NCI-H2107 treated with DMSO at 0.1 percent for 48 hours (cell line): ENCODE data around the gene RHAG.
A peak's percentile ranks its signal among the peaks of the same experiment; 100 is the strongest.
"Not testable (repeated sequence)": the region's sequence is repeated elsewhere in the genome, so short reads cannot be mapped to it uniquely, and the experiment has no call there.

Source experiments
- DNase-seq: peaks from one replicate; lab custom pipeline; 2025; ENCODE audit not compliant: unreplicated experiment; lab: John Stamatoyannopoulos, UW

The RHAG gene

DNA sequence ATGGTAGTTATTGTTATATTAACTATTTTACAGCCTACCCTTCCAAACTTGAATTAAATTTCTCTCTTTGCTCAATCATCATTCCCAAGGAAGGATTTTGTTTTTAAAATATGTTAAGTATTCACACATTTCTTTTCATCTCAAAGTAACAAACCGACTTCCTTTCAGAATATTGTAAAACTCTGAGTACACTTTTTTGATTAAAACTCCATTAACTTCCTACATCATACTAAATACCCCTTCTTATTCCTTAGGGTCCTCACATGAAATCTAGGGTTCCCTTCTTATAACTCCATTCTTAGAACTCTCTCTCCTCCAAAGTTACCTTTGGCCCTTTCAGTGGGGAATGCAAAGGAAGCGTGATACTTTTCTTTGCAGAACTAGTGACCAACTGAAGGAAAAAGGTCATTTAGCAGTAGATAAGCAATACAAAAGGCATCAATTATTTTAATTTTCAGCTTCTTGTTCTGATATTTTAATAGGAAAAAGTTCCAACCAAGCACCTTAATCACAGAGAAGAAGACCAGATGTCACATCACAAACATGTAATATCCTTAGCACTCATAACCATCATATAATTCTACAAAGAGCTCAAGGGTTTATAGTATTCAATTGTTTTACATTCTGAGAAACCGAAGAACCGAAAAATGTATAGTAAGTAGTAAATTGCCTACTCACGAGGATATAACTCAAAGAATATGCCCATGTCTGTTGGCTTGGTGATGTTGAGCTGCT is 494 bp downstream of the RHAG start:
- no peak for DNase-seq

DNA sequence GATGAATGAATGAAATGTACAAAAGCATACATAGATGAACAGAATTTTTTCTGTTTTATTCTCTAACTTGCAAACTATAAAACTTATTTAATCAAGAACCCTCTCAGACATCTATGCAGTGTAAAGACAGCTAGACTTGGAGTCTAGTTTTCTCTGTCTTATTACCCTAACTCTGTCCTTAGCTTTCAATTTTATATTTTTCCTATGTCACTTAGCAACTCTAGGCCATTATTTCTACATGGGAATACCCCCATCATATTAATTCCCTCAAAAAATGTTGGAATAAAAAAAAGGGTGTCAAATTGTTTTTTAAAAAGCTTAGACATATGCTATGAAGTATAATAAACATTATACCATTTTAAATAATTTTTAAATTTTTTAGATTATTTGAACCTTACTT is 1.2 kb downstream of the RHAG start:
- no peak for DNase-seq

DNA sequence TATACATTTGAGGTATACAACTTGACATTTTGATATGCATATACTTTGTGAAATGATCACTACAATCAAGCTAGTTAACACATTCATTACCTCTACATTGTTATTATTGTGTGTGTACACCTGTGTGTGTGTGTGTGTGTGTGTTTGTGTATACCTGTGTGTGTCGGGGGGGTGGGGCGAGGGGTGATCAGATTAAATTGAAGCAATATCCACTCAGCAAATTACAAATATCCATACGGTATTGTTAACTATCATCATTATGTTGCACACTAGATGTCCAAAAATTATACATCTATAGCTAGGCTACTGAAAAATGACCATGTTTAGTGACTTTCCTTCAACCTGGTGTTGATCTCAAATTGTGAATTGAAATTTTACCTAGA is 1.8 kb downstream of the RHAG start:
- no peak for DNase-seq

DNA sequence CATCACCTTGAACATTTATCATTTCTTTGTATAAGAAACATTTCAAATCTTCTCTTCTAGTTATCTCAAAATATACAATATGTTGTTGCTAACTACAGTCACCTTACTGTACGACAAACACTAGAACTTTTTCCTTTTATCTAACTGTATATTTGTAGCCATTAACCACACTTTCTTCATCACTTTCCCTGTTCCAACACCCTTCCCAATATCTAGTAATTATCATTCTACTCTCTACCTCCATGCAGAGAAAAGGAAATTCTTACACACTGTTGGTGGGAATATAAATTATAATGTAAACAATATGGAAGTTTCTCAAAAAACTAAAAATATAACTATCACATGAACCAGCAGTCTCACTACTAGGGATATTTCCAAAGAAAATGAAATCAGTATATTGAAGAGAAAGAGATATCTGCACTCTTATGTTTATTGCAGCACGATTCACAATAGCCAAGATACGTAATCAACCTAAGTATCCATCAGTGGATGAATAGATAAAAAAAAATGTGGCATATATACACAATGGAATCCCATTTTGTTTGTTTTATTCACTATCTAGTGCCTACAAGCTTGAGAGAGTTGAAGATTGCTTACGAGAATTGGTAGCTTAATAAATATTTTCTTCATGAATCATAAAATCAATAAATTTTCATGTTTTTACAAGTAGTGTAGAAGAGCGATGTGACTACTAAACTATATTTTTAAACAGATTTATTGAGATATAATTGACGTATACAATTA is 2.4 kb downstream of the RHAG start:
- DNase-seq, result no peak

DNA sequence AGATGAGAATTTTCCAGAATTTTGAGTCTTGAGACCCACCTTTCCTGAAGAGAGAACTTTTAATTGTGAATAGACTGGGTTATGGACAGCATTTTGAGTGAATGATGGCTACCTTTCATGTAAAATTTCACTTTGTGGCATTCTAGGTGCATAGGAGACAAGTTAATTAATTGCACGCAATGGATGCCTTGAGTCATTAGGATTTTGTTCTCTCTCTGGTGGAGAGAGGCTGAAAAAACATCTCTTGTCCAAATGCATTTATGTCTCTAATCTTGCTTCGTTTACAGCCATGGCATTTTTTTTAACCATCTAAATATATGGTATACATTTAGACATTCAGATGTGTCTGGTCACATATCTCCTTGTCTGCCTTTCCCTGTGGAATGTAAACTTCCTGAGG is 3.1 kb downstream of the RHAG start:
- DNase-seq, result no peak

DNA sequence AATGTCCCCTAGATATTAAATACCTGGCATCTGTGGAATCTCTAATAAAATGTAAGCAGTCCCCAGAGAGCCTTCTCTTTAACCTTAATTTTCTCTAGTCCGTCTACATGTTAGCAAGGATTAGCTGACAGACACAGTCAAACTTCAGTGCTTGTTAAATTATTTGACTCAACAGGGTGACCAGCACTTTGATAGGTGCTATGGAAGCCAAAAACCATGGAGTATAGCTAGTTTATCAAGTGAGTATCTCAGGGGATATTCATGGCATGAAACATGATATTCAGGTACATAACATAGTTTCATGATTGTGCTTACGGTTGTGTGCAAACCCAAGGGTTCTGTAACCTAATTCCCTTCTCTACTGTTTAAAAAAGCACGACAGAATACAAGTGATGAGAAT is 3.9 kb downstream of the RHAG start:
- no peak for DNase-seq

DNA sequence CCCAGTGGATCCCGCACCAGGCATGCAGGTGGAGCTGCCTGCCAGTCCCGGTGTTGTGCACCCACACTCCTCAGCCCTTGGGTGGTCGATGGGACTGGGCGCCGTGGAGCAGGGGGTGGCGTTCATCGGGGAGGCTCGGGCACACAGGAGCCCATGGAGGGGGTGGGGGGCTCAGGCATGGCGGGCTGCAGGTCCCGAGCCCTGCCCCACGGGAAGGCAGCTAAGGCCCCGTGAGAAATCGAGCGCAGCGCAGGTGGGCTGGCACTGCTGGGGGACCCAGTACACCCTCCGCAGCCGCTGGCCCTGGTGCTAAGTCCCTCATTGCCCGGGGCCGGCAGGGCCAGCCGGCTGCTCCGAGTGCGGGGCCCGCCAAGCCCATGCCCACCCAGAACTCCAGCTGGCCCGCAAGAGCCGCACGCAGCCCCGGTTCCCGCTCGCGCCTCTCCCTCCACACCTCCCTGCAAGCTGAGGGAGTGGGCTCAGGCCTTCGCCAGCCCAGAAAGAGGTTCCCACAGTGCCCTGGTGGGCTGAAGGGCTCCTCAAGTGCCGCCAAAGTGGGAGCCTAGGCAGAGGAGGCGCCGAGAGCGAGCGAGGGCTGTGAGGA is 7.1 kb downstream of the RHAG start:
- DNase-seq, result not testable (repeated sequence)

DNA sequence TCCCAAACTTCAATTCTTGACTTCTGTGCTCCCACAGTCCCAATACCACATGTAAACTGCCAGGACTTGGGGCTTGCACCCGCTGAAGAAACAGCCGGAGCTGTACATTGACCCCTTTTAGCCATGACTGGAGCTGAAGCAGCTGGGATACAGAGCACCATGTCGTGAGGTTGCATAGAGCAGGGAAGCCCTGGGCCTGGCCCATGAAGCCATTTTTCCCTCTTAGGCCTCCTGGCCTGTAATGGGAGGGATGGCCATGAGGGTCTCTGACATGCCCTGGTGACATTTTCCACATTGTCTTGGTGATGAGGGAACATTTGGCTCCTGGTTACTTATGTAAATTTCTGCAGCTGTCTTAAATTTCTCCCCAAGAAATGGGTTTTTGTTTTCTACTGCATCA is 9.8 kb downstream of the RHAG start:
- no peak for DNase-seq

DNA sequence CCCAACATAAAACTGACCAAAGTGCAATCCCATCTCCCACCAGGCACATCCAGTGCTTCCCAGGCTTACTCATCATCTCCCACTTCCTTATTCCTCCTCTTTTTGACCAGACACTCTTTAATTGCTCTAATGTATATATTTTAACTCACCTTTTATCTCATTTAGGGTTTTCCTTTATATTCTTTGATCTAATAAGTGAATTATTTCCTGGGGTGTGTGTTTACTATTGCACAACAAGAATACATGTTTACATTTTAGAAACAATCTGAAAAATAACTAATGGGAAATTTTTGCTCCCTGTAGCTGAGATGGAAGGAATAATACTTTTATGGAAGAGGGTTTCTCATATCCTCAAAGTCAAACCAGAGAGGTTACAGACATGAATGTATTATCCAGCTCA is 18.4 kb downstream of the RHAG start:
- no peak for DNase-seq

DNA sequence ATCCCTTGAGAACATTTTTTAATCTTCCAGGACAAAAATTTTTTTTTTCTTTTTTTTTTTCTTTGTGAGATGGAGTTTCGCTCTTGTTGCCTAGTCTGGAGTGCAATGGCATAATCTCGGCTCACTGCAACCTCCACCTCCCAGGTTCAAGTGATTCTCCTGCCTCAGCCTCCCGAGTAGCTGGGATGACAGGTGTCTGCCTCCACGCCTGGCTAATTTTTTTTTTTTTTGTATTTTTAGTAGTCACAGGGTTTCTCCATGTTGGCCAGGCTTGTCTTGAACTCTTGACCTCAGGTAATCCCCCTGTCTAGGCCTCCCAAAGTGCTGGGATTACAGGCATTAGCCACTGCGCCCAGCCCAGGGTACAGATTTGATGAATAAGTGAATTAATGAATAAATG is 22.5 kb downstream of the RHAG start:
- not testable (repeated sequence) for DNase-seq

DNA sequence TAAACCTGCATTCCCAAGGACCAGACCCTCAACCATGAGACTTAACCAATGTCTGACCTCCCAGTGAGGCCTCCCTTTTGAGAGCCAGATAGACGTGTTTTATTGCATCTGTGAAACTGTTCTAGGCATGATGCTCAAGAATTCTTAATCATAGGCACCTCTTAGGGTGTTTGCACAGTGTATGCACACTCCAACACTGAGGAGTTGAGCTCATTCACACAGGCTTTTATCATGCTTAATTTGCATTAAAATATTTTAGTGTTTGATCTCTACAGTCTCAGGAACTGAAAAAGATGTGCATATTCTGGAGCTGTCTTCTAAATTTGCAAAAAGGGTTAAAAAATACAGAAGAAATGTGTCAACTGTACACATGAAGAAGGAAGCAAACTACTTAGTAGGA is 27.4 kb downstream of the RHAG start:
- DNase-seq, result no peak

DNA sequence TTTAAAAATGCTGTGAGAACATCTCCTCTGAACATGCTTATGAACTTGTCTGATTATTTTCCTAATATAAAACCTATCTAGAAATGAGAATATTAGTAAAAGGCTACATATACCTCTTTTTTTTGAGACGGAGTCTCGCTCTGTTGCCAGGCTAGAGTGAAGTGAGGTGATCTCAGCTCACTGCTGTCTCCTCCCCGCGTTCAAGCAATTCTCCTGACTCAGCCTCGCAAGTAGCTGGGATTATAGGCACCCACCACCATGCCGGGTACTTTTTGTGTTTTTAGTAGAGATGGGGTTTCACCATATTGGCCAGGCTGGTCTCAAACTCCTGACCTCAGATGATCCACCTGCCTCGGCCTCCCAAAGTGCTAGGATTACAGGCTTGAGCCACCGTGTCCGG is 28.4 kb downstream of the RHAG start:
- DNase-seq, result not testable (repeated sequence)

DNA sequence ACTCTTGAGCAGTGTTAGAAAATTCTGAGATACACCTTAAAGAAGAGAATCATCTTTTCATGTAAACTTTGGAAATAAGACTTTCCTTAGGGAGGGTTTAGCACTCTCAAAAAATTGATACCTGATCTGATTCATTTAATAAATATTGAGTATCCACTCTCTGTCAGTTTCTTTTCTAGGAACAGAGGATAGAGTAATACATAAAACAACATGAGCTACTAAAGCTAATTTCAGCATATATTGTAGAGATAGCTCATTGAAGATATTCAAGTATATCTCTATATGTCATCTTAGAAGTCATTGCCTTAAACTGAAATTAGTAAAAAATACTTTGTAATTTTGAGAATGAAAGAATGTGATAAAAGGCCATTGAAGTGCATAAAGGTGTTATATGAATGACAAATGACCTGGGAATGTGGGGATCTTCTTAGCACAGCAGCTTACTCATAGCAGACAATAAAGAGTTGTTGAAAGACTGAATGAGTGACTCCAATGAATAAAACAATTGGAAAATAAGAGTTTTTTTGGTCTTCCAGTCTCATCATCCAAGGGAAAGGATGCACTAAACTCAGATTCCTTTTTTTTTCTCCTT is 29.2 kb downstream of the RHAG start:
- no peak for DNase-seq

DNA sequence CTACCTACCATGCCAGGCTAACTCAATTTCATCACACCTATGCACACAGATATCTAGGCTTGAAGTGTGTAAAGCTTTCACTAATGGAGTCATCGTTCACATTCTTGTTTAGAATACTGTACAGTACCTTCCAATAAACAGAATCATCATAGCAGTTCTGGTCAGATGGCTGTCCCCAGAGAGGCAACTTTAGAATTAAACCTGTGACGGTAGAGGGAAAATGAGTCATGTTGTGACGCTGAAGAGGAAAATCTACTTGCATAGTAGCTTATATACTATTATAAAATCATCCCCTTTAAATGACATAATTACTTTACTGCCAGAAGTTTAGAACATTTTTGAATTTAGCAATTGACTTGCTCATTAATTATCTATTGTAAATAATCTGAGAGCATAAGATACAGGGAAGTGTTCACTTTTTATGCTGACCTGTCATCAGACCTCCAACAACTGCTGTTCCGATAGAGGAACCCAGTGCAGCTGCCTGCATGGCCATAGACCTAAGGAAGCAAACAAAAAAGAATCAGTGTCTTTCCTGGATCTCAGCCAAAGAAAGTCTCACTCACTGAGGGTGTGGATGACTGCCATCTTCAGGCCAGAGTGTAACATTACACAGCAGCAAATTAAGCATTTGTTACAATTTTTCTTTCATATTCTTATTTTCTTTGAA is 29.8 kb downstream of the RHAG start:
- peak; percentile 42 for DNase-seq

DNA sequence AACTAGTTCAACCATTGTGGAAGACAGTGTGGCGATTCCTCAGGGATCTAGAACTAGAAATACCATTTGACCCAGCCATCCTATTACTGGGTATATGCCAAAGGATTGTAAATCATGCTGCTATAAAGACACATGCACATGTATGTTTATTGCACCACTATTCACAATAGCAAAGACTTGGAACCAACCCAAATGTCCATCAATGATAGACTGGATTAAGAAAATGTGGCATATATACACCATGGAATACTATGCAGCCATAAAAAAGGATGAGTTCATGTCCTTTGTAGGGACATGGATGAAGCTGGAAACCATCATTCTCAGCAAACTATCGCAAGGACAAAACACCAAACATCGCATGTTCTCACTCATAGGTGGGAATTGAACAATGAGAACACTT is 32.6 kb downstream of the RHAG start:
- DNase-seq, result not testable (repeated sequence)

DNA sequence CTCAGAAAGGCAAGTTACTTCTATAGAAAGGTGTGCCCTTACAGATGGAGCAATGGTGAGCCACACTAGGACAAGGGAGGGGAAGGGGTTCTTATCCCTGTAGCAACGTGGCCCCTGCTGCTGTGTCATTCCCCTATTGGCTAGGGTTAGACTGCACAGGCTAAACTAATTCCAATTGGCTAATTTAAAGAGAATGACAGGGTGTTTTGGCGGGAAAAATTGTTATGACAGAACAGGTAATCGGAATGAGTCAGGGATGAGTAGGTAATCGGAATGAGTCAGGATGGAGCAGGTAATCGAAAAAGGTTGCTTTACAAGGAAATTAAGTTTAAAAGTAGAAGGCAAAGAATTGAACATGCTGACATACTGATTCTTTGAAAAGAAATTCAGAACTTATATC is 49.4 kb downstream of the RHAG start:
- DNase-seq, result not testable (repeated sequence)

DNA sequence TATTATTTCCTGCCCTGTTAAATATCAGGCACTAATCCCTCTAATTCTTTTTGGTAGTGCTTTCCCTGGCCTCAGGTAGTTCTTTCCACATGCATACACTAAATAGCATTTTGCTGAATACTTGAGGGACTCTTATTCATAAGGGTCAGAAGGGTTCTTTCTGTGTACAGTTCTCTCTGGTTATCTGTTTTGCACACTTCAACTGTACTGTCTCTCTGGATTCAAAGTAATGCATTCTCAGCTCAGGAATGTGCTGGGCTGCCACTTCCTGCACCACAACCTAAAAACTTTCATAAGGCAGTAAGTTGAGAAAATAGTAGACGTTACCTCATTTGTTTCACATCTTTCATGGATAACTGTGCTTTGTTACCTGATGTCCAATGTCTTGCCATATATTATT is 54.1 kb downstream of the RHAG start:
- no peak for DNase-seq

DNA sequence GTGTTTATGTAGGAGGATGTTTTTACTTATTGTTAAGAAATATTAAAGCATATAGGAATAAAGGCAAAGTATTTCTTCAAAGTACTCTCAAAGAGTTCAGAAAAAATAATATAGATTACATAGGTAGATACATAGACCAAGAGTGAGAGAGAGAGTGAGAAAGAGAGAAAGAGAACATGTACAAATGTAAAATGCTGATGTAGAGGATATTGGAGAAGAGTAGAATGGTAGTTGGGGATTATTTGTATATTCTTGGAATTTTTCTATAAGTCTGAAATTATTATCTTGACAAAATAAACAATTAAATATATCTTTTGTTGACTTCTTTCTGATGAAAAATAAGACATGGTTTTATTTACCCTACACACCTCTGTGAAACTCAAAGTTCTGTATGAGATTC is 57.0 kb downstream of the RHAG start:
- DNase-seq, result no peak

DNA sequence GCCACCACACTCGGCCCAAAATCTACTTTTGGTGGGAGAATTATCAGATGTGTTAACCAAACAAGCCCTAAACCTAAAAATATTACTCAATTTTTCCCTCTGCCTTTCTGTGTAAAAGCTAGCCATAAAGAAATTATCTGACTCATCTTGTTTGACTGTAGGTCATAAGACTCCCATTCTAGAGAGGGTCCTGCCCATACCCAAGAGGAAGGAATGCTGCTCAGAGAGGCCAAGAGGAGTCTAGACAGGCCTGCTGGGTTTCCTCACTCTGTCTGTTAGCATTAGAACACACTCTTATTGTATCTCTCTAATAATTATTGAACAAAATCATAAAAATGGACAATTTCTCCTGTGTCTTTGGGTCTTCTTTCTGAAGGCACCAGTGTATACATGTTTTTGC is 60.0 kb downstream of the RHAG start:
- no peak for DNase-seq

DNA sequence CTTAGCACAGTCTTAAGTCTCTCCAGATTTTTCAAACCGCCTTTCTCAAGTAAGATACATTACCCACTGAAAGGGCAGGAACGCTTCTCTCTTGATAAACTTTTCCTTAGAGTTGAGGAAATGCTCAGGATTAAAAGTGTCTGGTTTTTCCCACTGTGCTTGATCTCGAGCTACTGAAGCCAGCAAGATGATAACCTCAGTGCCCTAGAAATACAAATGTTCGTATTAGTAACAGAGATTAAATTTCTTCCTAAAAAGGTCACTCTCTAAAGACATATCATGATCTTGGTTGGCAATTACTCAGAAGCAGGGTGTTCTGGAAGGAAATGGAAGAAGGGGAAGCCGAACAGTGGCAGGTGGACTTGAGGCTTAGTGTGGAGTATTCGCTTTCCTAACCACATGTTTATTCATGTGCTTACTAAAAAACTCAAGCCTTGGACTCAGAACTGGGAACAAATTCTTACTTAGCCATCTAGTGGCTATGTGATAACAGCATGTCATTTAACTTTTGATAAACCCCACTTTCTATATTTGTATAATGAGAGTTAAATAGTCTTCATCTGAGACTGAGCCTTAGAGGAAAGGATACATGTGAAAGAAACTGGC is 66.1 kb downstream of the RHAG start:
- DNase-seq, result no peak

DNA sequence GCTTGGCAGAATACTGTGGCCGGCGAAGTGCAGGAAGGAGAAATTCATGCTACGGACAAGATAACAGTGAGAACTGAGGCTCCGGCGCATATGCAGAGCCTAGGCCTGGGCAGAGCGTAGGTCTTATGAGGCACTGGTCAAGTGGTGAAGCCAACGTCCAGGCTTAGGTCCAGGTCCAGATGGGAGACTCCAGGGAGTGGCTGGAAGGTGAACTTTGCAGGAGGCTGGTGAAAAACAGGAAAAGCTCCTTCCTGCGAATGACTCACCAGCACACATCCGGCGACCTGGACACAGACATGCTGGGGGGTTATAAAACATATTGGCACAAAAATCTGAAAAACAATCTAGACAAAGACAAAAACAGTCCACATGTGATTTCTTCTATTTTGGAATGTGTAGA is 70.8 kb downstream of the RHAG start:
- DNase-seq, result no peak
